OCI-LY7 (cell line): Measurements from ENCODE around the gene CADM2. TPM values are rescaled to one million over a fixed set of nuclear protein-coding genes. Genes with fewer than 3 reads are reported as not detected.
"Not testable (repeated sequence)": the region's sequence is repeated elsewhere in the genome, so short reads cannot be mapped to it uniquely, and the experiment has no call there.

Experiments
- BruUV-seq: library from RNA; stranded (reverse); fragments of 400-500 nt; replicated peaks from 2 replicates; lab custom pipeline; 2021; lab: Mats Ljungman, UMichigan
- CTCF ChIA-PET: fragments of 300-600 bp; sonication (Branson Sonifier 250); formaldehyde crosslinking; loops from one replicate; lab custom pipeline; 2022; ENCODE audit warnings: antibody characterized with exemption; ENCODE audit not compliant: unreplicated experiment; lab: Charles Lee
- POLR2A ChIA-PET: fragments of 300-600 bp; sonication (Branson Sonifier 250); formaldehyde crosslinking; loops from one replicate; lab custom pipeline; 2022; ENCODE audit warnings: antibody characterized with exemption; lab: Charles Lee
- DNase-seq: peaks from one replicate; pipeline ENCODE4 v3.0.0-alpha.2; 2015; ENCODE audit warnings: low spot score
- H2AFZ ChIP-seq: fragments of 200-600 bp; sonication (generic), shearing (Covaris generic); 2 replicates; pipeline ENCODE4 v1.6.1; 2014; ENCODE audit warnings: mild to moderate bottlenecking, antibody characterized with exemption, low read length, moderate library complexity
- H3K27ac ChIP-seq: fragments of 200-600 bp; sonication (generic); 2 replicates; pipeline ENCODE4 v1.5.1; 2014; ENCODE audit warnings: mixed run types, low read depth, mild to moderate bottlenecking, moderate library complexity, low read length, inconsistent platforms; ENCODE audit not compliant: poor library complexity, severe bottlenecking
- H3K36me3 ChIP-seq: fragments of 200-600 bp; sonication (generic); 2 replicates; pipeline ENCODE4 v1.6.1; 2014; ENCODE audit warnings: mild to moderate bottlenecking, antibody characterized with exemption, low read length, moderate library complexity, mixed read lengths; ENCODE audit not compliant: insufficient read depth
- H3K4me1 ChIP-seq: fragments of 200-600 bp; sonication (generic); 2 replicates; pipeline ENCODE4 v1.5.1; 2014; ENCODE audit warnings: mild to moderate bottlenecking, low read length; ENCODE audit not compliant: insufficient read depth, poor library complexity, severe bottlenecking
- H3K4me2 ChIP-seq: fragments of 200-600 bp; sonication (generic); 2 replicates; pipeline ENCODE4 v1.6.1; 2014; ENCODE audit warnings: mild to moderate bottlenecking, low read length
- H3K4me3 ChIP-seq: fragments of 200-600 bp; sonication (generic); 2 replicates; pipeline ENCODE4 v1.5.1; 2014; ENCODE audit warnings: mild to moderate bottlenecking, low read depth, low read length; ENCODE audit not compliant: poor library complexity, severe bottlenecking
- H3K79me2 ChIP-seq: fragments of 200-600 bp; sonication (generic); 2 replicates; pipeline ENCODE4 v1.6.1; 2016; ENCODE audit warnings: low read depth, mild to moderate bottlenecking, low read length, moderate library complexity, mixed read lengths; ENCODE audit not compliant: insufficient read depth
- H3K9me2 ChIP-seq: fragments of 200-600 bp; sonication (generic); 2 replicates; pipeline ENCODE4 v1.6.1; 2016; ENCODE audit warnings: mild to moderate bottlenecking, low read length, mixed read lengths; ENCODE audit not compliant: insufficient read depth
- H3K9me3 ChIP-seq: fragments of 200-600 bp; sonication (generic); 2 replicates; pipeline ENCODE4 v1.6.1; 2014; ENCODE audit warnings: mild to moderate bottlenecking, mixed run types, low read length, mixed read lengths
- H4K20me1 ChIP-seq: fragments of 200-600 bp; sonication (generic); 2 replicates; pipeline ENCODE4 v1.6.1; 2014; ENCODE audit warnings: mild to moderate bottlenecking, antibody characterized with exemption, low read length, moderate library complexity, mixed read lengths; ENCODE audit not compliant: insufficient read depth
- EZH2phosphoT487 ChIP-seq: fragments of 200-600 bp; sonication (generic); IDR thresholded peaks from 2 replicates; pipeline ENCODE4 v1.6.1; 2018; ENCODE audit warnings: low read depth, borderline replicate concordance, mild to moderate bottlenecking, mixed run types, antibody characterized with exemption, low read length, moderate library complexity, mixed read lengths
- intact Hi-C: fragments of 100-400 bp; cut with micrococcal nuclease; formaldehyde crosslinking; loops from one replicate; pipeline ENCODE4 v1.10.0; 2022; ENCODE audit not compliant: unreplicated experiment
- total RNA-seq, 2 experiments: library from RNA; depleted of rRNA in 1 of 2; stranded (reverse); fragments of >200 nt in 1 of 2; shearing (Covaris generic) in 1 of 2; gene quantifications; 2 replicates each; pipeline ENCODE4 v1.2.3, GENCODE V29; 2014 to 2022
- TF ChIP-seq, protein P1 (sequence below): fragments of 200-600 bp; sonication (generic); conservative IDR thresholded peaks from 2 replicates; pipeline ENCODE4 v1.5.1; 2014; ENCODE audit warnings: mild to moderate bottlenecking, antibody characterized with exemption, low read length, moderate library complexity, mixed read lengths

Gene CADM2
- total RNA-seq, 2 experiments from 2014 or later, result not detected

DNA sequence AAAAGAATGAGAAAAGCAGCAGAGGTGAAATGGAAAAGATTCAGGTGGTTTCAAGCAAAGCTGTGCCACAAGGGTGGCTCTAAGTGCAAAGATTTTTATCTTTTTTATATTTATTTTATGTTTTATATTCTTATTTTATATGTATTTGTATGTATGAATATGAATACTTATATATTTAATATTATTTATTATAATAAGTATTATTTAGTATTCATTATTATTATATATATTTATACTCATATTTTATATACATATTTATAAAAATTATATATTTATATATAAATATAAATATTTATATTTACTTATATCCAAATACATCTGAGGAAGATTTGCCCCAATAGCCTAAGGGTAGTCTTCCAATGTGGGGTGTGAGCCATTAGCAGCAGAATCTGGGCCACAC lies 1002.0 kb downstream of the CADM2 start:
- intact Hi-C loops, result no loop called here

GRCh38 chr3:85977615-85978338 lies 1019.0 kb downstream of the CADM2 start:
- no peaks in the 10 kb centered on the region for H3K9me2 ChIP-seq
- DNase-seq, result no peak
- no peaks in the 10 kb centered on the region for H3K4me1 ChIP-seq
- H2AFZ ChIP-seq, result no peak overlapping the region
- ChIA-PET POLR2A (no interaction called here), CTCF (no interaction called here)
- intact Hi-C loops, result loop anchor here (5.0 kb wide), 1 partner anchor 50 kb away; no protein-coding TSS in a partner anchor
- no peaks in the 10 kb centered on the region for H3K79me2 ChIP-seq
- BruUV-seq, result no TSS peak
- no peaks in the 10 kb centered on the region for H3K36me3 ChIP-seq
- H4K20me1 ChIP-seq, result no peaks in the 10 kb centered on the region
- no peak overlapping the region for H3K4me3 ChIP-seq
- H3K9me3 ChIP-seq, result no peaks in the 10 kb centered on the region
- no peak overlapping the region for H3K27ac ChIP-seq
- H3K4me2 ChIP-seq, result no peak overlapping the region
- TF ChIP-seq, protein P1, sequence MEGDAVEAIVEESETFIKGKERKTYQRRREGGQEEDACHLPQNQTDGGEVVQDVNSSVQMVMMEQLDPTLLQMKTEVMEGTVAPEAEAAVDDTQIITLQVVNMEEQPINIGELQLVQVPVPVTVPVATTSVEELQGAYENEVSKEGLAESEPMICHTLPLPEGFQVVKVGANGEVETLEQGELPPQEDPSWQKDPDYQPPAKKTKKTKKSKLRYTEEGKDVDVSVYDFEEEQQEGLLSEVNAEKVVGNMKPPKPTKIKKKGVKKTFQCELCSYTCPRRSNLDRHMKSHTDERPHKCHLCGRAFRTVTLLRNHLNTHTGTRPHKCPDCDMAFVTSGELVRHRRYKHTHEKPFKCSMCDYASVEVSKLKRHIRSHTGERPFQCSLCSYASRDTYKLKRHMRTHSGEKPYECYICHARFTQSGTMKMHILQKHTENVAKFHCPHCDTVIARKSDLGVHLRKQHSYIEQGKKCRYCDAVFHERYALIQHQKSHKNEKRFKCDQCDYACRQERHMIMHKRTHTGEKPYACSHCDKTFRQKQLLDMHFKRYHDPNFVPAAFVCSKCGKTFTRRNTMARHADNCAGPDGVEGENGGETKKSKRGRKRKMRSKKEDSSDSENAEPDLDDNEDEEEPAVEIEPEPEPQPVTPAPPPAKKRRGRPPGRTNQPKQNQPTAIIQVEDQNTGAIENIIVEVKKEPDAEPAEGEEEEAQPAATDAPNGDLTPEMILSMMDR, result no peak
- TF ChIP-seq EZH2phosphoT487, result no peak

More for the DNA sequence above, 1002.0 kb downstream of the CADM2 start:
- Histone ChIP-seq H3K4me1 (no peaks in the 10 kb centered on the region), H3K4me3 (no peak overlapping the region), H3K79me2 (no peaks in the 10 kb centered on the region), H3K4me2 (no peak overlapping the region), H3K9me3 (no peaks in the 10 kb centered on the region), H4K20me1 (no peaks in the 10 kb centered on the region), H3K36me3 (no peaks in the 10 kb centered on the region), H3K9me2 (no peaks in the 10 kb centered on the region), H2AFZ (no peak overlapping the region), H3K27ac (no peak overlapping the region)
- TF ChIP-seq, protein P1, result no peak
- TF ChIP-seq EZH2phosphoT487, result no peak
- ChIA-PET POLR2A (no interaction called here), CTCF (no interaction called here)
- BruUV-seq, result no TSS peak
- no peak for DNase-seq

DNA sequence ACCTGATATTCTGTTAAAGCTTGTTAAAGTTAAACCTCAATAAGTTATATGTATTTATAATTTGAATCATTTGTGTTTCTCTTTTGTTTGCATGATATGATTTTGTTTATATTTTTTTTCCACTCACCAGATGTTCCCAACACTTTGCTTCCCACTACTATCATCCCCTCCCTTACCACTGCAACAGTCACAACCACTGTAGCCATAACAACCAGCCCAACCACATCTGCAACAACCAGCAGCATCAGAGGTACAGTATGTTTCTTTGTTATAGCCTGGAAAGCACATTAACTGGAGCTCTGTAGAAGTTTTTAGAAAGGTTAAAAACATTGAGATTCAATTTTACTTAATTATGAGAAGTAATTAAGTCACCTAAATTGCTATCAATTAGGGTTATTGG lies 1020.2 kb downstream of the CADM2 start:
- Histone ChIP-seq H3K9me2 (no peaks in the 10 kb centered on the region), H3K4me2 (no peak overlapping the region), H3K27ac (no peak overlapping the region), H2AFZ (no peak overlapping the region), H3K9me3 (no peaks in the 10 kb centered on the region), H3K4me3 (no peak overlapping the region), H3K36me3 (no peaks in the 10 kb centered on the region), H3K79me2 (no peaks in the 10 kb centered on the region), H3K4me1 (no peaks in the 10 kb centered on the region), H4K20me1 (no peaks in the 10 kb centered on the region)
- POLR2A ChIA-PET, result no interaction called here
- no peak for TF ChIP-seq EZH2phosphoT487
- TF ChIP-seq, protein P1, result no peak
- intact Hi-C loops, result loop anchor here (5.0 kb wide), 1 partner anchor 48 kb away; no protein-coding TSS in a partner anchor
- DNase-seq, result no peak
- BruUV-seq, result no TSS peak
- CTCF ChIA-PET, result no interaction called here

DNA sequence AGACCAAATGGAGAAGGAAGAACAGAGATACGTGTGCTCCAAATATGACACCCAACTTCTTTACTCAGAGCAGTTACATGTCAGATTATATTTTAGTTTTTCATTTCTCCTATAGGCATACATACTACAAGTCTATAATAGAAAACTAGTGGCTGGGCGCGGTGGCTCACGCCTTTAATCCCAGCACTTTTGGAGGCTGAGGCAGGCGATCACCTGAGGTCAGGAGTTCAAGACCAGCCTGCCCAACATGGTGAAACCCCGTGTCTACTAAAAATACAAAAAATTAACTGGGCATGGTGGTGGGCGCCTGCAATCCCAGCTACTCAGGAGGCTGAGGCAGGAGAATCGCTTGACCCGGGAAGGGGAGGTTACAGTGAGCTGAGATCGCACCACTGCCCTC lies 1030.8 kb downstream of the CADM2 start:
- DNase-seq, H3K27ac ChIP-seq, POLR2A ChIA-PET, H3K36me3 ChIP-seq, H4K20me1 ChIP-seq, CTCF ChIA-PET, H3K4me1 ChIP-seq, H3K4me2 ChIP-seq, H3K9me2 ChIP-seq, intact Hi-C loops, BruUV-seq, H3K79me2 ChIP-seq, H2AFZ ChIP-seq, H3K4me3 ChIP-seq, H3K9me3 ChIP-seq: not testable (repeated sequence)
